Stimulated activated CD8-positive, alpha-beta memory T cell treated with anti-CD3 and anti-CD28 coated beads, Interleukin-12 subunit alpha, Interleukin-12 subunit beta, amount 100 ng/mL, for 24 hours (primary cell): ENCODE measurements around the gene UPK1A.
"Not testable (repeated sequence)": the region's sequence is repeated elsewhere in the genome, so short reads cannot be mapped to it uniquely, and the experiment has no call there.

Experiments used
- DNase-seq: peaks from one replicate; pipeline ENCODE4 v3.0.0-alpha.2; 2020; ENCODE audit errors: extremely low read depth

The UPK1A gene

GRCh38 chr19:35644987-35645679 is 21.2 kb upstream of the UPK1A start:
- peak; percentile 62 for DNase-seq

DNA sequence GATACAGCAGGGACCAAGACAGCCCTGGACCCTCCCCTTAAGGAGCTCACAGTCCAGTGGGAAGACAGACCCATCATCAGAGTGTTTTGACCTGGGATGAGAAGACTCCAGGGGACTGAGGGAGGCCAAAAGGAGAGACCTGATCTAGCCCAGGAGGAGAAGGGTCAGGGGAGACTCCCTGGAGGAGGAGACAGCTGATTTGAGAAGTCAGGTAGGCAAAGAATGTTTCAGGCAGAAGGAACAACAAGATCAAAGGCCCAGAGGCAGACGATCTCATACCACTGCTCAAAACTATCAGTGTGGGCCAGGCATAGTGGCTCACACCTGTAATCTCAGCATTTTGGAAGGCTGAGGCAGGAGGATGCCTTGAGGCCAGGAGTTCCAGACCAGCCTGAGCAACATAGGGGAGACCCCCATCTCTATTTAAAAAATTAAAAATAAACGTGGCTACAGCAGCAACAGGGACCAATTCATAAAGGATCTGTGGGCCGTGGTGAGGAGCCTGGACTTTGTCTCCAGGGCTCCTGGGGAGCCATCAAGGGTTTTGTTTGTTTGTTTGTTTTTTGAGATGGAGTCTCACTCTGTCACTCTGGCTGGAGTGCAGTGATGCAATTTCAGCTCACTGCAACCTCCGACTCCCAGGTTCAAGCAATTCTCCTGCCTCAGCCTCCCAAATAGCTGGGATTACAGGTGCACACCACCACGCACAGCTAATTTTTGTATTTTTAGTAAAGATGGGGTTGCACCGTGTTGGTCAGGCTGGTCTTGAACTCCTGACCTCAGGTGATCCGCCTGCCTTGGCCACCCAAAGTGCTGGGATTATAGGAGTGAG is 20.4 kb upstream of the UPK1A start:
- no peak for DNase-seq

GRCh38 chr19:35648017-35648961 is 18.0 kb upstream of the UPK1A start, which contains the start of gene COX6B1:
Gene COX6B1 (plus strand): TSS chr19:35648323. CDS start chr19:35651244, 2,921 bp downstream.
- peak; percentile 79 for DNase-seq

DNA sequence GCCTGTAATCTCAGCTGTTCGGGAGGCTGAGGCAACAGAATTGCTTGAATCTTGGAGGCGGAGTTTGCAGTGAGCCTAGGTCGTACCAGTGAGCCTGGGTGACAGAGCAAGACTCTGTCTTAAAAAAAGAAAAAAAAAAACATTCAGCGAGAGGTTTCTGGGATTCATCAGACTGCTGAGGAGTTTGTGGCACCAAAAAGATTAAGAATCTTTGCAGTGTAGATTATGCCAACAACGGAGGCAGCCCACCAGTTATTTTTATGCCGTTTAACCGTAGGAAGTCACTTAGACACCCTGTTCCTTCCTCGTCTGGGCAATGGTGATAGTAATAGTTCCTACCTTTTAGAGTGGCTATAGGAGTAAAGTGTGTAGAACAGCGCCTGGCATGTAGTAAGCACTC is 15.7 kb upstream of the UPK1A start:
- DNase-seq: no peak

DNA sequence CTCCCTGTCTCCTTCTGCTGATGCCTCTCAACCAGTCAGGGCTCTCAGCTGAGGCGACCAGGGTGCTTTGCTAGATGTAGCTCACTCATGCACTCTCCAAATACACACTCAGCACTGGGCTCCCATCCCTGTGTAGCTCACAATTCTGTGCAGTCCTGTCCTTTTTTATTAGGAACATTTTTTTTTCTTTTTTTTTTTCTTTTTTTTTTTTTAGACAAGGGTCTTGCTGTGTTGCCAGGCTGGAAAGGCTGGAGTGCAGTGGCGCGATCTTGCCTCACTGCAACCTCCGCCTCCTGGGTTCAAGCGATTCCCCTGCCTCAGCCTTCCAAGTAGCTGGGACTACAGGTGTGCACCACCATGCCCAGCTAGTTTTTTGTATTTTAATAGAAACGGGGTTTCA is 11.5 kb upstream of the UPK1A start:
- DNase-seq: not testable (repeated sequence)

DNA sequence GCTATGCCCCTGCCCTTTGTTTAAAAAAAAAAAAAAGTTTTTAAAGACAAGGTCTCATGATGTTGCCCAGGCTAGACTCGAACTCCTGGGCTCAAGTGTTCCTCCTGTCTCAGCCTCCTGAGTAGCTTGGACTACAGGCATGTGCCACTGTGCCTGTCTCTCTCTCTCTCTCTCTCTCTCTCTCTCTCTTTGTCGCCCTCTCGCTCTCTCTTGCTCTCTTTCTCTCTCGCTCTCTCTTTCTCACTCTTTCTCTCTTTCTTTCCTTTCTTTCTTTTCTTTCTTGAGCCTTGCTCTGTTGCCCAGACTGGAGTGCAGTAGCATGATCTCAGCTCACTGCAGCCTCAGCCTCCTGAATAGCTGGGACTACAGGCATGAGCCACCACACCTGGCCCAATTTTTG is 10.7 kb upstream of the UPK1A start:
- no peak for DNase-seq

GRCh38 chr19:35656700-35657099 is 9.6 kb upstream of the UPK1A start:
- no peak for DNase-seq

DNA sequence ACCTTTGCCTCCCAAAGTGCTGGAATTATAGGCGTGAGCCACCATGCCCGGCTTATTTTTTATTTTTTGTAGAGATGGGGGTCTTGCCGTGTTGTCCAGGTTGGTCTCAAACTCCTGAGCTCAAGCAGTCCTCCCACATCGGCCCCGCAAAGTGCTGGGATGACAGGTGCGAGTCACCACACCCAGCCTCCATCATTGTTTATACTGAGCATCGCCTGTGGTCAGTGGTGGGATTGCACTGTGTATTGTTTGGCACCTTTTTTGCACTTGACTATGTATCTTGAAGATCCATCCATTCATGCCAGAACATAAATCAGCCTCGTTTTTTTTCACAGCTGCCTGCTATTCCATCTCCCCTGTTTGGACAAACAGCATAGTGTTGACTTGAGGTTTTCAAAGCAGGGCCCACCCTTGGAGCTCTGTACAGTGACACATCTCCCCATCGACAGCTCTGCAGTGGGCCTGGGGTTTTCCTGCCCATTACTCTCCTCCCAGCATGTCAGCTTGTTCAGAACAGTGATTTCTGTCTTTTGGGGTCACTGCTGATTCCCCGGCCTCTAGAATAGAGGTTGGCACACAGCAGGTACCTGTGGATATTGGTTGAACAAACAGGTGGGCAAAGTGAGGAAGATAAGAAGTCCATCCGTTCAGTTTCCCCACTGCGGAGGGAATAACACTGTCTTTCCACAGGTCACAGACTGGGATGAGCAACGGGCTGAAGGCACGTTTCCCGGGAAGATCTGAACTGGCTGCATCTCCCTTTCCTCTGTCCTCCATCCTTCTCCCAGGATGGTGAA is 8.2 kb upstream of the UPK1A start:
- no peak for DNase-seq

- DNase-seq: no peak
Measured at GRCh38 chr19:35661995-35662340, 4.3 kb upstream of the UPK1A start.

GRCh38 chr19:35663981-35664380 is 2.3 kb upstream of the UPK1A start:
- DNase-seq: no peak

GRCh38 chr19:35665157-35665556 is 1.2 kb upstream of the UPK1A start:
- DNase-seq: no peak

DNA sequence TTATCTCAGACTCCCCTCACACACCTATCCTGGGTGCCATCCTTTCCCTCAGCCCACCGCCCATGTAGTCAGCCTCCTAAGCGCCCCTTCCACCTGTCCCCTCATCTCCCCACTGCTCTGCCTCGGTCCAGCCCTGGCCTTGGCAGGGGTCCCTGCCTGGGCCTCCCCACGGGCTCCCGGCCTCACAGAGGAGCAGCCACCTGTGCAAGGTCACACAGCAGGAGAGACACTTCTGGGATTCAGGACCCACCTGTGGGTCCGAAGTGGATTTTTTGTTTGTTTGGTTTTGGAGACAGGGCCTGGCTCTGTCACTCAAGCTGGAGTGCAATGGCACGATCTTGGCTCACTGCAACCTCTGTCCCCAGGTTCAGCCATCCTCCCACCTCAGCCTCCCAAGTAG is 713 bp upstream of the UPK1A start:
- DNase-seq: no peak

DNA sequence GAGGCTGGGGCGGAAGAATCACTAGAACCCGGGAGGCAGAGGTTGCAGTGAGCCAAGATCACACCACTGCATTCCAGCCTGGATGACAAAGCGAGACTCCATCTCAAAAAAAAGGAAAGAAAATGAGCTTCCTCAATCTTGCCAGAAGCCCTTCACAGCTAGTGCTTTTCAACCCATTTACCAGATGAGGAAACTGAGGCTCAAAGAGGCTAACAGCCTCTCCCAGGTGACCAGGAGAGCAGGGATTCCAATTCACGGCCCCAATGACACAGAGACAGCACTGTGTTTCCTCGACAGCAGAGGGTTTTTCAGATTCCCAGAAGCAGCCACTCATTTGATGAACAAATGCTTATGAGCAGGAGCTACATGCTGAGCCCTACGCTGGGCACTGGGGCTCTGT is 3.2 kb downstream of the UPK1A start:
- DNase-seq: no peak

- DNase-seq: no peak
Measured at GRCh38 chr19:35669974-35670373, 3.7 kb downstream of the UPK1A start.

GRCh38 chr19:35670686-35671085 is 4.4 kb downstream of the UPK1A start:
- DNase-seq: no peak

- DNase-seq: no peak
Measured at GRCh38 chr19:35671818-35672217, 5.5 kb downstream of the UPK1A start.

- DNase-seq: peak; percentile 17
Measured at GRCh38 chr19:35673121-35673804, 6.9 kb downstream of the UPK1A start.

DNA sequence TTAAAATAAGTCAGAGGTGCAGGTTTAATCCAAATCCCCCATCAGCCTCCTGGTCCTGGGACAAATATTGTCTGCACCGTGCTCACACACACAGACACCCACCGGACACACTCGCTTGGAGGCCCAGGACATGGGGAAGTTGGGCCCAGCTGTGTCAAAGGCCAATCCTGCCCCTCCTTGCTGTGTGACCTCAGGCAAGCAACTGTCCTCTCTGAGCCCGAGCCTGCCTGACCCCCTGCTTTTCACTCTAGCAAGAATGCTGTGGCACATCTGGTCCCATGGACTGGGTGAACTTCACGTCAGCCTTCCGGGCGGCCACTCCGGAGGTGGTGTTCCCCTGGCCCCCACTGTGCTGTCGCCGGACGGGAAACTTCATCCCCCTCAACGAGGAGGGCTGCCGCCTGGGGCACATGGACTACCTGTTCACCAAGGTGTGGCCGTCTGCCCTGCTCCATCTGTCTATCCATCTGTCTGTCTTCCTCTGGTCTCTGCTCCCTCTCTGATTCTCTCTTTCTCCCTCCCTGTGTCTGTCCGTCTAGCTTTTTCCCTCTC is 9.3 kb downstream of the UPK1A start:
- DNase-seq: no peak

DNA sequence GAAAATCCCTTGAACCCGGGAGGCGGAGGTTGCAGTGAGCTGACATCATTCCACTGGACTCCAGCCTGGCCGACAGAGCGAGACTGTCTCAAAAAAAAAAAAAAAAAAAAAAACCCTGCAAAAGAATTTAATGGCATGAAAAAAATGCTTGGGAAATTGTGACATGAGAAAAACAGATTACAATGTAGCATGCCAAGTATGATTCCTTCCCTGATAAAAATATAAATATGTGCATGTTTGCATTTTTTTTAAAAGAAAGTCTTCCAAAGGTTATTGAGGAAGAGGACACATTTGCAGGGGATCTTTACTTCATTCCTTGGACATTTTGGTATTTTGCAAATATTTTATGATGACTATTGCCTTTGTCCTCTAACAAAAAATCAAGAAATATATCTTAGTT is 23.5 kb downstream of the UPK1A start:
- DNase-seq: no peak

DNA sequence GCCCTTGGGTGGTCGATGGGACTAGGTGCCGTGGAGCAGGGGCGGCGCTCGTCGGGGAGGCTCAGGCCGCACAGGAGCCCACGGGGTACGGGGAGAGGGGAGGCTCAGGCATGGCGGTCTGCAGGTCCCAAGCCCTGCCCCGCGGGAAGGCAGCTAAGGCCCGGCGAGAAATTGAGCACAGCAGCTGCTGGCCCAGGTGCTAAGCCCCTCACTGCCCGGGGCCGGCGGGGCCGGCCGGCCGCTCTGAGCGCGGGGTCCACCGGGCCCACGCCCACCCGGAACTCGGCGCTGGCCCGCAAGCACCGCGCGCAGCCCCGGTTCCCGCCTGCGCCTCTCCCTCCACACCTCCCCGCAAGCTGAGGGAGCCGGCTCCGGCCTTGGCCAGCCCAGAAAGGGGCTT is 24.8 kb downstream of the UPK1A start:
- not testable (repeated sequence) for DNase-seq
